H1 (cell line): ENCODE results near the gene APBA3. TPM values are rescaled to one million over a fixed set of nuclear protein-coding genes. Genes with fewer than 3 reads are reported as not detected.

Source experiments
- BCL11A ChIP-seq, 2 experiments: IDR thresholded peaks; one replicate each; pipeline ENCODE4 v1.6.1; 2011; ENCODE audit warnings: low read depth in 2 of 2, low read length in 2 of 2, mild to moderate bottlenecking in 2 of 2
- EGR1 ChIP-seq: IDR thresholded peaks from 2 replicates; pipeline ENCODE4 v1.6.1; 2011; ENCODE audit warnings: low read depth, low read length, borderline replicate concordance
- POLR2AphosphoS5 ChIP-seq: IDR thresholded peaks from 2 replicates; pipeline ENCODE4 v1.6.1; 2011; ENCODE audit warnings: low read depth, low read length
- ZNF274 ChIP-seq: IDR thresholded peaks from 2 replicates; pipeline ENCODE4 v1.7.0; 2012; ENCODE audit warnings: low read length, borderline replicate concordance; ENCODE audit errors: extremely low read depth
- polyA plus RNA-seq, 7 experiments: library from polyadenylated mRNA; depleted of rRNA in 3 of 7; stranded (reverse) in 5 of 7; unstranded in 2 of 7; fragments of >200 nt in 5 of 7; fragments of 200-250 nt in 2 of 7; gene quantifications; 1 replicate in 5 of 7; 2 replicates in 1 of 7; 4 replicates in 1 of 7; pipeline versions ENCODE4 v1.2.1 to v1.2.3, GENCODE V29; 2011 to 2013; ENCODE audit warnings: missing spikeins in 2 of 7, mixed read lengths in 2 of 7
- total RNA-seq: library from RNA; stranded (reverse); fragmentation: NEBNext Ultra II Directional; extraction: Animal tissue kit (Norgen Biotek cat#: 25700); gene quantifications from 2 replicates; pipeline ENCODE4 v1.2.1, GENCODE V29; 2021
- TF ChIP-seq, protein P1 (sequence below): fragments of 300-600 bp; sonication (generic); IDR thresholded peaks from 2 replicates; pipeline ENCODE4 v1.7.1; 2012; ENCODE audit warnings: low read length, moderate library complexity, mild to moderate bottlenecking, inconsistent platforms; ENCODE audit not compliant: insufficient replicate concordance
- TF ChIP-seq, protein P2 (sequence below): IDR thresholded peaks from 2 replicates; pipeline ENCODE4 v1.6.1; 2011; ENCODE audit warnings: low read depth, mild to moderate bottlenecking, low read length; ENCODE audit not compliant: insufficient read depth
- TF ChIP-seq, protein P3 (sequence below): IDR thresholded peaks from 2 replicates; pipeline ENCODE4 v1.6.1; 2012; ENCODE audit warnings: inconsistent platforms
- TF ChIP-seq, protein P4 (sequence below): IDR thresholded peaks from 2 replicates; pipeline ENCODE4 v1.6.1; 2011; ENCODE audit warnings: low read length, improper control_type of control experiment

APBA3 gene
- total and polyA plus RNA-seq, 2 of the 8 experiments (the other 6 are each of a cell fraction or from before 2014, with no cell fraction given): 21.4 to 36.9 TPM

DNA sequence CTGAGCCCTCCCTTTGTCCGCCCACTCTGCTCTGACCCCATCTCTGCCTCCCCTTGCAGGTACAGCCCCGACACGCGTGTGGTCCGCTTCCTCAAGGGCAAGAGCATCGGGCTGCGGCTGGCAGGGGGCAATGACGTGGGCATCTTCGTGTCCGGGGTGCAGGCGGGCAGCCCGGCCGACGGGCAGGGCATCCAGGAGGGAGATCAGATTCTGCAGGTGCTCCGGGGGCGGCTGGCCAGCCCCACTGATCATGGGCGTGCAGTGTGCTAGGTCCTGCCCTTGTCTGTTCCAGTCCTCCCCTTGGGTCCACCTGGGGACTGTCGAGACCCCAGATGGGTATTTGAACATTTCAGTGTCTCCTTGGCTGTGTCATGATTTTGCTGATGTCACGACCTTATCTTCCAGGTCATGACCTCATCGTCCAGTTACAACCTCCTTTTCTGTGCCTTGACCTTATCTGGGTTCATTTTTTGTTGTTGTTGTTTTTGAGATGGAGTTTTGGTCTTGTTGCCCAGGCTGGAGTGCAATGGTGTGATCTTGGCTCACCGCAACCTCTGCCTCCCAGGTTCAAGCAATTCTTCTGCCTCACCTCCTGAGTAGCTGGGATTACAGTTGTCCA, 25.3 kb downstream of the APBA3 start (continued):
- TF ChIP-seq, protein P1, sequence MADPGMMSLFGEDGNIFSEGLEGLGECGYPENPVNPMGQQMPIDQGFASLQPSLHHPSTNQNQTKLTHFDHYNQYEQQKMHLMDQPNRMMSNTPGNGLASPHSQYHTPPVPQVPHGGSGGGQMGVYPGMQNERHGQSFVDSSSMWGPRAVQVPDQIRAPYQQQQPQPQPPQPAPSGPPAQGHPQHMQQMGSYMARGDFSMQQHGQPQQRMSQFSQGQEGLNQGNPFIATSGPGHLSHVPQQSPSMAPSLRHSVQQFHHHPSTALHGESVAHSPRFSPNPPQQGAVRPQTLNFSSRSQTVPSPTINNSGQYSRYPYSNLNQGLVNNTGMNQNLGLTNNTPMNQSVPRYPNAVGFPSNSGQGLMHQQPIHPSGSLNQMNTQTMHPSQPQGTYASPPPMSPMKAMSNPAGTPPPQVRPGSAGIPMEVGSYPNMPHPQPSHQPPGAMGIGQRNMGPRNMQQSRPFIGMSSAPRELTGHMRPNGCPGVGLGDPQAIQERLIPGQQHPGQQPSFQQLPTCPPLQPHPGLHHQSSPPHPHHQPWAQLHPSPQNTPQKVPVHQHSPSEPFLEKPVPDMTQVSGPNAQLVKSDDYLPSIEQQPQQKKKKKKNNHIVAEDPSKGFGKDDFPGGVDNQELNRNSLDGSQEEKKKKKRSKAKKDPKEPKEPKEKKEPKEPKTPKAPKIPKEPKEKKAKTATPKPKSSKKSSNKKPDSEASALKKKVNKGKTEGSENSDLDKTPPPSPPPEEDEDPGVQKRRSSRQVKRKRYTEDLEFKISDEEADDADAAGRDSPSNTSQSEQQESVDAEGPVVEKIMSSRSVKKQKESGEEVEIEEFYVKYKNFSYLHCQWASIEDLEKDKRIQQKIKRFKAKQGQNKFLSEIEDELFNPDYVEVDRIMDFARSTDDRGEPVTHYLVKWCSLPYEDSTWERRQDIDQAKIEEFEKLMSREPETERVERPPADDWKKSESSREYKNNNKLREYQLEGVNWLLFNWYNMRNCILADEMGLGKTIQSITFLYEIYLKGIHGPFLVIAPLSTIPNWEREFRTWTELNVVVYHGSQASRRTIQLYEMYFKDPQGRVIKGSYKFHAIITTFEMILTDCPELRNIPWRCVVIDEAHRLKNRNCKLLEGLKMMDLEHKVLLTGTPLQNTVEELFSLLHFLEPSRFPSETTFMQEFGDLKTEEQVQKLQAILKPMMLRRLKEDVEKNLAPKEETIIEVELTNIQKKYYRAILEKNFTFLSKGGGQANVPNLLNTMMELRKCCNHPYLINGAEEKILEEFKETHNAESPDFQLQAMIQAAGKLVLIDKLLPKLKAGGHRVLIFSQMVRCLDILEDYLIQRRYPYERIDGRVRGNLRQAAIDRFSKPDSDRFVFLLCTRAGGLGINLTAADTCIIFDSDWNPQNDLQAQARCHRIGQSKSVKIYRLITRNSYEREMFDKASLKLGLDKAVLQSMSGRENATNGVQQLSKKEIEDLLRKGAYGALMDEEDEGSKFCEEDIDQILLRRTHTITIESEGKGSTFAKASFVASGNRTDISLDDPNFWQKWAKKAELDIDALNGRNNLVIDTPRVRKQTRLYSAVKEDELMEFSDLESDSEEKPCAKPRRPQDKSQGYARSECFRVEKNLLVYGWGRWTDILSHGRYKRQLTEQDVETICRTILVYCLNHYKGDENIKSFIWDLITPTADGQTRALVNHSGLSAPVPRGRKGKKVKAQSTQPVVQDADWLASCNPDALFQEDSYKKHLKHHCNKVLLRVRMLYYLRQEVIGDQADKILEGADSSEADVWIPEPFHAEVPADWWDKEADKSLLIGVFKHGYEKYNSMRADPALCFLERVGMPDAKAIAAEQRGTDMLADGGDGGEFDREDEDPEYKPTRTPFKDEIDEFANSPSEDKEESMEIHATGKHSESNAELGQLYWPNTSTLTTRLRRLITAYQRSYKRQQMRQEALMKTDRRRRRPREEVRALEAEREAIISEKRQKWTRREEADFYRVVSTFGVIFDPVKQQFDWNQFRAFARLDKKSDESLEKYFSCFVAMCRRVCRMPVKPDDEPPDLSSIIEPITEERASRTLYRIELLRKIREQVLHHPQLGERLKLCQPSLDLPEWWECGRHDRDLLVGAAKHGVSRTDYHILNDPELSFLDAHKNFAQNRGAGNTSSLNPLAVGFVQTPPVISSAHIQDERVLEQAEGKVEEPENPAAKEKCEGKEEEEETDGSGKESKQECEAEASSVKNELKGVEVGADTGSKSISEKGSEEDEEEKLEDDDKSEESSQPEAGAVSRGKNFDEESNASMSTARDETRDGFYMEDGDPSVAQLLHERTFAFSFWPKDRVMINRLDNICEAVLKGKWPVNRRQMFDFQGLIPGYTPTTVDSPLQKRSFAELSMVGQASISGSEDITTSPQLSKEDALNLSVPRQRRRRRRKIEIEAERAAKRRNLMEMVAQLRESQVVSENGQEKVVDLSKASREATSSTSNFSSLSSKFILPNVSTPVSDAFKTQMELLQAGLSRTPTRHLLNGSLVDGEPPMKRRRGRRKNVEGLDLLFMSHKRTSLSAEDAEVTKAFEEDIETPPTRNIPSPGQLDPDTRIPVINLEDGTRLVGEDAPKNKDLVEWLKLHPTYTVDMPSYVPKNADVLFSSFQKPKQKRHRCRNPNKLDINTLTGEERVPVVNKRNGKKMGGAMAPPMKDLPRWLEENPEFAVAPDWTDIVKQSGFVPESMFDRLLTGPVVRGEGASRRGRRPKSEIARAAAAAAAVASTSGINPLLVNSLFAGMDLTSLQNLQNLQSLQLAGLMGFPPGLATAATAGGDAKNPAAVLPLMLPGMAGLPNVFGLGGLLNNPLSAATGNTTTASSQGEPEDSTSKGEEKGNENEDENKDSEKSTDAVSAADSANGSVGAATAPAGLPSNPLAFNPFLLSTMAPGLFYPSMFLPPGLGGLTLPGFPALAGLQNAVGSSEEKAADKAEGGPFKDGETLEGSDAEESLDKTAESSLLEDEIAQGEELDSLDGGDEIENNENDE: no peak
- TF ChIP-seq, protein P2, sequence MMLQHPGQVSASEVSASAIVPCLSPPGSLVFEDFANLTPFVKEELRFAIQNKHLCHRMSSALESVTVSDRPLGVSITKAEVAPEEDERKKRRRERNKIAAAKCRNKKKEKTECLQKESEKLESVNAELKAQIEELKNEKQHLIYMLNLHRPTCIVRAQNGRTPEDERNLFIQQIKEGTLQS: no peak
- TF ChIP-seq, protein P3, sequence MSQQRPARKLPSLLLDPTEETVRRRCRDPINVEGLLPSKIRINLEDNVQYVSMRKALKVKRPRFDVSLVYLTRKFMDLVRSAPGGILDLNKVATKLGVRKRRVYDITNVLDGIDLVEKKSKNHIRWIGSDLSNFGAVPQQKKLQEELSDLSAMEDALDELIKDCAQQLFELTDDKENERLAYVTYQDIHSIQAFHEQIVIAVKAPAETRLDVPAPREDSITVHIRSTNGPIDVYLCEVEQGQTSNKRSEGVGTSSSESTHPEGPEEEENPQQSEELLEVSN: no peak
- TF ChIP-seq, protein P4, sequence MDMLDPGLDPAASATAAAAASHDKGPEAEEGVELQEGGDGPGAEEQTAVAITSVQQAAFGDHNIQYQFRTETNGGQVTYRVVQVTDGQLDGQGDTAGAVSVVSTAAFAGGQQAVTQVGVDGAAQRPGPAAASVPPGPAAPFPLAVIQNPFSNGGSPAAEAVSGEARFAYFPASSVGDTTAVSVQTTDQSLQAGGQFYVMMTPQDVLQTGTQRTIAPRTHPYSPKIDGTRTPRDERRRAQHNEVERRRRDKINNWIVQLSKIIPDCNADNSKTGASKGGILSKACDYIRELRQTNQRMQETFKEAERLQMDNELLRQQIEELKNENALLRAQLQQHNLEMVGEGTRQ: no peak
- TF ChIP-seq BCL11A (IDR thresholded peaks at IDR 0.05; ENCODE audit: low read depth in 2 of 2, low read length in 2 of 2): no peak
- no peak for TF ChIP-seq EGR1
- TF ChIP-seq POLR2AphosphoS5: no peak
- TF ChIP-seq ZNF274: no peak
